NOMO-1 treated with dmso at 0.1 percent for 144 hours (cell line): ENCODE measurements around the gene BOC.
A peak's percentile ranks its signal among the peaks of the same experiment; 100 is the strongest.
"Not testable (repeated sequence)": the region's sequence is repeated elsewhere in the genome, so short reads cannot be mapped to it uniquely, and the experiment has no call there.

Experiments used
- DNase-seq: peaks from one replicate; lab custom pipeline; 2025; ENCODE audit not compliant: unreplicated experiment; lab: John Stamatoyannopoulos, UW

Gene BOC

GRCh38 chr3:113211330-113212149 lies at the start of gene BOC:
BOC (plus strand) TSS chr3:113211557; CDS start chr3:113249803, 38,246 bp downstream.
- DNase-seq = no peak

- no peak for DNase-seq
Measured at GRCh38 chr3:113161661-113162060, 49.7 kb upstream of the BOC start.

GRCh38 chr3:113163152-113163551 lies 48.2 kb upstream of the BOC start:
- DNase-seq = no peak

- DNase-seq = no peak
Measured at GRCh38 chr3:113165841-113166240, 45.5 kb upstream of the BOC start.

- DNase-seq = no peak
Measured at GRCh38 chr3:113166357-113166718, 45.0 kb upstream of the BOC start.

GRCh38 chr3:113166719-113167492 lies 44.5 kb upstream of the BOC start:
- no peak for DNase-seq

- DNase-seq = no peak
Measured at GRCh38 chr3:113167825-113168801, 43.2 kb upstream of the BOC start.

GRCh38 chr3:113169891-113170452 lies 41.4 kb upstream of the BOC start:
- no peak for DNase-seq

GRCh38 chr3:113170771-113171170 lies 40.6 kb upstream of the BOC start:
- no peak for DNase-seq

GRCh38 chr3:113171675-113172300 lies 39.6 kb upstream of the BOC start:
- DNase-seq = not testable (repeated sequence)

GRCh38 chr3:113173102-113173501 lies 38.3 kb upstream of the BOC start:
- no peak for DNase-seq

GRCh38 chr3:113174304-113174703 lies 37.1 kb upstream of the BOC start:
- DNase-seq = no peak

GRCh38 chr3:113174801-113175485 lies 36.4 kb upstream of the BOC start:
- DNase-seq = peak; percentile 38

GRCh38 chr3:113177526-113177925 lies 33.8 kb upstream of the BOC start:
- no peak for DNase-seq

- no peak for DNase-seq
Measured at GRCh38 chr3:113179235-113179824, 32.0 kb upstream of the BOC start.

- no peak for DNase-seq
Measured at GRCh38 chr3:113183748-113184661, 27.4 kb upstream of the BOC start.

GRCh38 chr3:113185194-113185835 lies 26.0 kb upstream of the BOC start:
- DNase-seq = no peak

GRCh38 chr3:113186566-113186965 lies 24.8 kb upstream of the BOC start:
- no peak for DNase-seq
